Measurements from ENCODE around the gene INPP5K.
A peak's percentile ranks its signal among the peaks of the same experiment; 100 is the strongest.
"Not testable (repeated sequence)": the region's sequence is repeated elsewhere in the genome, so short reads cannot be mapped to it uniquely, and the experiment has no call there.

The INPP5K gene

DNA sequence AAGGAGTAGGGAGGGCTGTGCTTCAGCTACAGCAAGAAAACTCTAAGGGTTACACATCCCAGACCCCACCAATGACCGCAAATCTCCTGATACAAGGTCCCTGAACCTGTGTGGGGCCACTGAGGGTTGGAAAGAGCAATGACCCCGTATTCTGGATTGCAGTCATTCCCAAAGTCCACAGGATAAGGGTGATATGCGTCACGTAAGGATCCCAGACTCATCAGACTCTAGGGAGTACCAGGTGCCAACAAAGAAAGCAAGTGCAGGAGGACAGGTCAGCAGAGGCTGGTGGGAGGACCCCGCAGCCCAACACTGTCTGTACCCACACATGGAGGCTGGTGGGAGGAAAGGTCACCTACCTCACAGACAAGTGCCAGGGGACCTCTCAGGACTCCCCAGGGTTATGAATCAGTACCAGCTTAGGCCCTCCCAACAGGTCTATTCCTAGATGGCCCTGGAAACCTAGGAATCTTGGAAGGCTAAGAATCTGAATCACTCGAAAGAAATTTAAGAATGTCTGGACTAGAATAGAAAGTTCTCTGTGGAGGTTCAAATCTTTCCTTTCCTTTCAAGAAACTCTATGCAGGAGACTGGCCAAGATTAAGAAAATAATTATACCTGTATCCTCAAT, 30.0 kb upstream of the INPP5K start:
- DNase-seq, result no peak

GRCh38 chr17:1545618-1546017, 29.2 kb upstream of the INPP5K start:
- no peak for DNase-seq

DNA sequence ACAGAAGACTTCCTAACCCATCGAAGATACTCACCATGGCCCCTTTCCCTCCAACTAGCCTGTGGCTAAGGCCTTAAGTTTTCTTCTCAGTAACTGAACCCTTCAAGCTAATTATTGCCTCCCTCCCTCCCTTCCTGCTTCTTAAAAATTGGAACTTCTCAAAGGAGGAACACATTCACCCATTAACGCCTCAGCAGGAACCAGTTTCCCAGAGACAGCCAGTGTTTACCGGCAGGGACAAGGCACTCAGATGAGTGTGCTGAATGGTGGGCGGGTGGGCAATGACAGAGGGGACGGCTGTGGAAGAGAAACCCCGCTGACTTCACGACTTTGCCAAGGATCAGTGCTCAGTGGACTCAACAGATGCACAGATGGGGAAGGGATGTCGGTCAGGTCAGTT, 25.9 kb upstream of the INPP5K start:
- DNase-seq, result no peak

DNA sequence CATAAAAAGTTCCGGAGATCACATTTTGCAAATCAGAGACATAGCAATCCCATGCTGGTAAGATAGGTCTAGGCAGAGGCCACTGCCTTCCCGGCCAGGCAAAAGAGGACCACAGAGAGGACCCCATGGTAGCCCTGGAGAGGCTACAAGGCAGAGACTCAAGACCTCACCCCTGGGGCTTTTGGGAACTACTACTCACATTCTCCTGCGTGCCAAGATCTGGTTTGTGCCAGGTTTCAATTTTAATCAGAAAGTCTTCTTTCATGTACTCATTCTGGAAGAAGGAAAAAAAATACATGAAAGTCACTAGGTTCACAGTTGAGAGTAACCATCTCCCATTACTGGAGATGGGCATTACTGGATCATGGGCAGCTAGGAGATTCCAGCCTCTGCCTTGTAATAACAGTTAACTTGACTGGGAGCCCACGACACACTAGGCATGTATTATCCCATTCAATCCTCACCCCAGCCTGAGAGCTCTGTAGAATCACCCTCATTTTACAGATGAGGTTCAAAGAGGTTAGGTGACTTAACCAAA, 25.0 kb upstream of the INPP5K start:
- DNase-seq, result no peak

- DNase-seq, result no peak
Observed at GRCh38 chr17:1539811-1540210, 23.4 kb upstream of the INPP5K start.

- DNase-seq, result no peak
Observed at GRCh38 chr17:1535737-1536136, 19.3 kb upstream of the INPP5K start.

DNA sequence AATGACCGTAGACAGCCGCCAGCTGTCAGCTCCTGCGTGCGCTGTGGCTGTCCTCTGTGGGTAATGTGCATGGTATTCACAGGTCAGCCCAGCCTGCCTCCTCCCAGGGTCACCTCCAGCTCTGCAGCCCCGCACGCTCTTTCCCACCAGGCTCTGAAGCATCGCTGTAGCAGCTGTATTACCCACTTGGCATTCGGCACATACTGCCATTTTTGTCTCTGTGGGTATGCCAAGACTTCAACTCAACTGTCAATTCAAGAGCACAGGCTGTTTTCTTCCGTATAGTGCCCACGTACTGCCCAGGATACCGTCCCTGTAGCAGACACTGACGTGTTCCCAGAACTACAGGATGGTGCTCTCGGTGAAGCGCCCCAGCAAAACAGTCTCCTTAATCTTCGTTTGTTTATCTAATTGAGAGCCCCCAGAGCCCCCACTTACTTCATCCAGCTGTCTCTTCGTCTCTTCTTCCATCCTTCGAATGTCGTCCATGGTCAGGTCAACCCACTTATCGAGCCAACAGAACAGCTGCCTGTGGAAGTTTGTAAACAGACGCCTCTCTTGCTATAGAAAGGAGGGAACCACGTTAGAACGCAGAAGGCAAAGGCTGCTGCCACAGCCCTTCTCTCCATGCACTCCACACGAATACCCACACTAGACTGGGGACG, 17.4 kb upstream of the INPP5K start:
- DNase-seq, result no peak

DNA sequence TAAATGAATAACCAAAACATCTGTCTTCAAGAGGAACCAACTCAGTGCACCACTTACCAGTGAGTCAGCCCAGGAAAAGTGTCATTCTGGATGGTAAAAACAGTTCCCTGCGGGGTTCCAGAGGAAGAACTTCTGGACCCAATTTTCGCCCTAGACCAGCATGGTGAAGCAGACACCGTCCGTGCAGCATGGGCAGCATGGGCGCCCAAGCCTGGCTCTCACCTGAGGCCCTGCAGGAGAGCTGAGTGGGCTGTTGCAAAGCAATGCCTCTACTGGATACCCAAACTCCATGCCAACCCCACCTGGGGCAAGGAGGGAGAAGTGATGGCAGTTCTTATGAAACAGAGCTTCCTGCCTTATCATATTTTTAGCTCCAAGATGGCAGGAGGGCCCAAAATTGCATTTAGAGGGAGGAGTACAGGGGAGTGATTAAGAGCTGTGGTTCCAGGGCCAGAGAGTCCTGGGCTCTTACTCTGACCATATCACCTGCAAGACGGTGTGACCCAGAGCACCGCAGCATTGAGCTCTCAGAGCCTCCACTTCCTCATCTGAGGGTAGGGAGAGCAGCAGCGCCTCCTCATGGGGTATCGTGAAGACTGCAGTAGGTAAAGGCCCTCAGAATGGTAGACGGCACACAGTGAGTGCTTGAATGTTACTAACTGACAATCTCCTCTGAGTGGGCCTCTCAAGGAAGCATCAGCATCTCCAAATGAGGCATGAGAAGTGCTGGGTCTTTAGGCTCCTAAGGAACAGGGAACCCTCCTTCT, 16.6 kb upstream of the INPP5K start:
- DNase-seq, result no peak

DNA sequence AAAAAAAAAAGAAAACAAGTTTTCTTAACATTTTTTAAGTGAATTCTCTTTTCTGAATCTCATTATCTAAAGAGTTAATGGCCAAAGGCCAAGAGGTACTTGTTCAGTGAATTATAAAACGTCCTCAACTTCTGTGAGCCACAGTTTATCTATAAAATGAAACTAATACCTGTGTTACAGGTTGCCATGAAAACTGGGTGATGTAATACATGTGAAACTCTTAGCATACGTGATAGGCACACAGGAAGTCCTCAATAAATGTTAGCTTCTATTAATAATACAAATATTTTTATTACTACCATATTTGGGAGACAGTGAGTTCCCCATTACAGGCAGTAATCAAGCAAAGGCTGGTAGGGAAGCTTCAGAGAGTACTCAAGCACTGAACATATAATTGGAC, 13.5 kb upstream of the INPP5K start:
- no peak for DNase-seq

DNA sequence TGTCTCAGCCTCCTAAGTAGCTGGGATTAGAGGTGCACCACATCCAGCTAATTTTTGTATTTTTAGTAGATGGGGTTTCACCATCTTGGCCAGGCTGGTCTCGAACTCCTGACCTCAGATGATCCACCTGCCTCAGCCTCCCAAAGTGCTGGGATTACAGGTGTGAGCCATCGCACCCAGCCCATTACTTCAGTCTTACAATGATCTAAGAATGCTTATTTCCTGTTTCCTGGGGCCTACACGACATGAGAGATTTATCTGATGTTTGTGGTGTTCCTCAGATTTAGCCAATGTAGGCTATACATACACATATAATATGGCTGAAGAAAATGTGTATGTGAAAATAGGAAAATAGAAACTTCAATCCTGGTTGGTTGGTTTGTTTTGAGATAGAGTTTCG, 10.5 kb upstream of the INPP5K start:
- not testable (repeated sequence) for DNase-seq

- DNase-seq, result no peak
Observed at GRCh38 chr17:1522626-1523025, 6.2 kb upstream of the INPP5K start.

- DNase-seq, result no peak
Observed at GRCh38 chr17:1521086-1521640, 4.8 kb upstream of the INPP5K start.

- DNase-seq, result no peak
Observed at GRCh38 chr17:1519678-1520077, 3.3 kb upstream of the INPP5K start.

DNA sequence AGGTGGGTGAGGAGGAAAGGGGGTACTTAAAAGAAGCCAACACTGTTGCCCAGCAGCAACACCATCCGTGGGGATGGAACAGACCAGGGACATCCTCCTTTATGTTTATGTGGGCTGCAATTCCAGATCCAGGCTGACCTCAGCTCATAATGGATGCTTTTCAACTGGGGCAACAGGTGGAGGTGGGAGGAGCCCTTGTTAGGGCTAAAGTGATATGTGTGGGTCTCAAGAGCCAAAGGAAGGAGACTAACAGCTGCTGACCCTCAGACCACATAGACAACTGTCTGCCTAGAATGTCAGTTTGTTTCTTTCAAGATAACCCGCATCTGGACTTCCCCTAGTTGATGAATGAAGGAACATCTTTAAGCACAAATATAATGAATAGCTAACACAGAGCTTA, 2.0 kb upstream of the INPP5K start:
- no peak for DNase-seq

- peak; percentile 76 for DNase-seq
Observed at GRCh38 chr17:1515640-1516387, 598 bp downstream of the INPP5K start.

- DNase-seq, result no peak
Observed at GRCh38 chr17:1512351-1512750, 4.1 kb downstream of the INPP5K start.

GRCh38 chr17:1511756-1512321, 4.6 kb downstream of the INPP5K start:
- no peak for DNase-seq

DNA sequence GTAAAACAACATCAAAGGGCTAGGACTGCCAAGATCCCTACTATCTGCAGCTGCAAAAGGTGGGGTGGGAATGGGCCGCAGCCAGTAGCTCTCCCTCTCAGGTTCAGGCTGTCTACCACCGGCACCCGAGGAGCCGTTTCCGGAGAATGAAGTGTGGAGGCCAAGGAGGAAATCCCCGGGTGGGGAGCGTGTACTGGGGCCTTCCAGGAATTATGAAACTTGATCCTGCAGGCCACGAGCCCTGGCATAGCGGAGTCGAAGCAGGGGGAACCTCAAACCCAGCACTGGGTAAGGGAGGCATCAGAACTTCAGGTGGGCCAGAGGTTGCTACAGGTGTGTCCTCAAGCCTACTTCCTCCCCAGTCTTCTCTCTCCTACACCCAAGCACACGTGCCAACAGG, 5.1 kb downstream of the INPP5K start:
- no peak for DNase-seq

- DNase-seq, result no peak
Observed at GRCh38 chr17:1509290-1509881, 7.0 kb downstream of the INPP5K start.

GRCh38 chr17:1508709-1509108, 7.7 kb downstream of the INPP5K start:
- DNase-seq, result not testable (repeated sequence)

GRCh38 chr17:1506649-1507267, 9.7 kb downstream of the INPP5K start:
- no peak for DNase-seq

All from fibroblast of skin of abdomen (primary cell).